AG09309 (cell line): Measurements from ENCODE around the gene TMEM247.
"Not testable (repeated sequence)": the region's sequence is repeated elsewhere in the genome, so short reads cannot be mapped to it uniquely, and the experiment has no call there.

ENCODE experiments used
- DNase-seq: peaks from one replicate; pipeline ENCODE4 v3.0.0-alpha.2; 2010; ENCODE audit warnings: low read depth
- H3K4me3 ChIP-seq: 2 replicates; pipeline ENCODE4 v1.5.1; 2011; ENCODE audit warnings: mild to moderate bottlenecking, low read depth, low read length, moderate library complexity; ENCODE audit not compliant: control insufficient read depth
- CTCF ChIP-seq: IDR thresholded peaks from 2 replicates; pipeline ENCODE4 v1.5.1; 2011; ENCODE audit warnings: mild to moderate bottlenecking, low read depth, low read length, inconsistent platforms; ENCODE audit not compliant: insufficient read depth, control insufficient read depth; ENCODE audit errors: missing control alignments

Gene TMEM247

GRCh38 chr2:46471697-46472096 is 7.7 kb upstream of the TMEM247 start:
- no peak for TF ChIP-seq CTCF
- H3K4me3 ChIP-seq = no peak overlapping the region
- DNase-seq = no peak

GRCh38 chr2:46472165-46472564 is 7.2 kb upstream of the TMEM247 start:
- DNase-seq, H3K4me3 ChIP-seq: not testable (repeated sequence)

GRCh38 chr2:46477462-46477861 is 1.9 kb upstream of the TMEM247 start:
- H3K4me3 ChIP-seq, DNase-seq: not testable (repeated sequence)

- H3K4me3 ChIP-seq = no peak overlapping the region
- DNase-seq = no peak
- TF ChIP-seq CTCF = no peak
Measured at GRCh38 chr2:46477925-46478324, 1.4 kb upstream of the TMEM247 start.

GRCh38 chr2:46480562-46480961 is 1.2 kb downstream of the TMEM247 start:
- H3K4me3 ChIP-seq = no peak overlapping the region
- no peak for DNase-seq
- TF ChIP-seq CTCF = no peak

GRCh38 chr2:46481198-46482193 is 2.1 kb downstream of the TMEM247 start:
- no peak overlapping the region for H3K4me3 ChIP-seq
- DNase-seq = peak; percentile 84
- TF ChIP-seq CTCF = no peak

GRCh38 chr2:46482490-46482889 is 3.1 kb downstream of the TMEM247 start:
- TF ChIP-seq CTCF = no peak
- no peak overlapping the region for H3K4me3 ChIP-seq
- DNase-seq = no peak
